Subcutaneous adipose tissue (tissue), 4 donors: ENCODE data around the gene PPIH. TPM values are rescaled to one million over a fixed set of nuclear protein-coding genes. Genes with fewer than 3 reads are reported as not detected.

Experiments
- total RNA-seq, 4 donors: library from RNA; depleted of rRNA; stranded (reverse); fragments of >200 nt; gene quantifications; one replicate each; pipeline ENCODE4 v1.1.0, GENCODE V29; 2016
- TF ChIP-seq, protein P1 (sequence below): fragments of 450-650 bp; IDR thresholded peaks from one replicate; pipeline ENCODE4 v1.5.1; 2016; ENCODE audit warnings: low read depth, mild to moderate bottlenecking, control low read depth, antibody characterized with exemption, moderate library complexity

Gene PPIH
- 10 to 100 TPM; 11.9 to 23.6 (median 20.2) TPM for total RNA-seq

DNA sequence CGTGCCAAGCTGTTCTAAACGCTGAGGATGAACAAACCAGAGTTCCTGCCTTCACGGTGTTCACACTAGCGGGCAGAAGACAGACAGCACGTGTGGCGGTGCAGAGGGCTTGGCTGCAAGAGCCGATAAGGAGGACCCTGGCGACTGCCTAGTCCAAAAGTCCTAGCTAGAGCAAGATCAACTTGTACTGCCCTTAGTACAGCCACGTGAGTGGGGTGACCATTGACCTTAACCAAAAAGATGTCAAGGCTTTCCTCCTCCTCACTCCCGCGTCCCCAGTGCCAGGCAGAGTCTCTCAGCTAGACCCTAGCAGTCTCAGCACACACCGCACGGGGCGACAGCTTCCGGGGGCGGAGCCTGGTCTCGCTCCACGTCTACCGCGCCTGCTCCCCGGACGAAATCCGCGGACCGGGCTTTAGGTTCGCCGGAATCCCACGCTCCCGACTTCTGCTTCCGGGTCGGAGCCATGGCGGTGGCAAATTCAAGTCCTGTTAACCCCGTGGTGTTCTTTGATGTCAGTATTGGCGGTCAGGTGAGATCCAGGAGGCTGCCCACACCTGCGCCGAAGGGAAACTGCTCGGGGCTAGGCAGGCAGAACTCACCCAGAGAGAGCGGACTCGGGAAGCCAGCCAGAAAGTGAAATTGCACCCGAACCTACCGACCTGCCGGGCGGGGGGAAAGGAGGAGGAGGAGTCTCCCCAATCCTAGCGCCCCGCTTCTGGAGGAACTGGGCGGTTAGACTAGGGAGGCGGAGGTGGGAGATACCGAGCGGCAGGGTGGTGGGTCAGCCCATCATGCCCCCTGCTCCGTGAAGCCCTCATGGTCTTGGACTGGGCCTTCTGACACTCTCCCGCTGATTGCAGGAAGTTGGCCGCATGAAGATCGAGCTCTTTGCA lies at the start of gene PPIH:
Gene PPIH, plus strand, starts transcription at position 443 of the 896 bp plus-strand sequence. Its CDS starts 24 bp downstream, at position 467.
- TF ChIP-seq, protein P1, sequence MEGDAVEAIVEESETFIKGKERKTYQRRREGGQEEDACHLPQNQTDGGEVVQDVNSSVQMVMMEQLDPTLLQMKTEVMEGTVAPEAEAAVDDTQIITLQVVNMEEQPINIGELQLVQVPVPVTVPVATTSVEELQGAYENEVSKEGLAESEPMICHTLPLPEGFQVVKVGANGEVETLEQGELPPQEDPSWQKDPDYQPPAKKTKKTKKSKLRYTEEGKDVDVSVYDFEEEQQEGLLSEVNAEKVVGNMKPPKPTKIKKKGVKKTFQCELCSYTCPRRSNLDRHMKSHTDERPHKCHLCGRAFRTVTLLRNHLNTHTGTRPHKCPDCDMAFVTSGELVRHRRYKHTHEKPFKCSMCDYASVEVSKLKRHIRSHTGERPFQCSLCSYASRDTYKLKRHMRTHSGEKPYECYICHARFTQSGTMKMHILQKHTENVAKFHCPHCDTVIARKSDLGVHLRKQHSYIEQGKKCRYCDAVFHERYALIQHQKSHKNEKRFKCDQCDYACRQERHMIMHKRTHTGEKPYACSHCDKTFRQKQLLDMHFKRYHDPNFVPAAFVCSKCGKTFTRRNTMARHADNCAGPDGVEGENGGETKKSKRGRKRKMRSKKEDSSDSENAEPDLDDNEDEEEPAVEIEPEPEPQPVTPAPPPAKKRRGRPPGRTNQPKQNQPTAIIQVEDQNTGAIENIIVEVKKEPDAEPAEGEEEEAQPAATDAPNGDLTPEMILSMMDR, result no peak

DNA sequence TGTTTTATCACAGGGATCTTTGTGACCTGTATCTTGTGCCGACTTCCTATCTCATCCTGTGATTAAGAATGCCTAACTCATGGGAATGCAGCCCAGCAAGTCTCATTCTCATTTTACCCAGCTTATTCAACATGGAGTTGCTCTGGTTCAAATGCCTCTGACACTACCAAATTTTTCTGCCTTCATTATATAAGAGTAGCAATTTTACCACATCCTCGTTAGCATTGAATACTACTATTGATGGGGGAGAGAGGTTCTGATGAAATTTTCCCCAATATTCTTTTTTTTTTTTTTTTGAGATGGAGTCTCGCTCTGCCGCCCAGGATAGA lies 44.5 kb upstream of the PPIH start:
- TF ChIP-seq, protein P1, result no peak

DNA sequence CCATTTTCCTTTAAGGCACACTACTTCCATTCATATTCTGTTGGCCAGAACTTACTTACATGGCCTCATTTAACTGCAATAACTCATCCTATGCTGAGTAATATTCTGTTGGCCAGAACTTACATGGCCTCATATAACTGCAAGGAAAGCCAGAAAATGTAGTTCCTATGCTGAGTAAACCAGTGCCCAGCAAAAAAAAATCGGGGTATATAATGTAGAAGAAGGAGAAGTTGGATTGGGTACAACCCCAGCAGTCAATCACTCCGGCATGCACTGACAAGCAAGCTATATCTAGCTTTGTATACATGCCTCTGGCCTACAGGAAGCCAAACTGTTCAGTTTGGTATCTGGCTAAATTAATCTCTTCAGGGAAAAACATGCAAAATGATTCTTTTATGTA lies 39.4 kb upstream of the PPIH start:
- TF ChIP-seq, protein P1, result no peak

DNA sequence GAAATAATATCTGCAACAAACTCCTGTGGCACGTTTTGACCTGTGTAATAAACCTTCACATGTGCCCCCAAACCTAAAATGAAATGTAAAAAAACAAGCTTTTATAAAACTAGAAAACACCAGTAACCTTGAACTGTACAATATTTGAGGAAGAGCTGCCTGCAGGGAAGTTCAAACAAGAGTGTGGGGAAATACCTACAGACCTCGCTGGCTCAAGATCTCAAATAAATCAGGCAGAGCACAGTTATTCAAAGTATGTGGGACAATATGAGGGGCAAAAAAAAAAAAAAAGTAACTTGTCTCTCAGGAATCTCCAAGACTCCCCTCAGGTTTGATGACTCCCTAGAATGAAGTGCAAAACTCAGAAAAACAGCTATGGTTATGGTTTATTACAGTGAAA lies 37.9 kb upstream of the PPIH start:
- TF ChIP-seq, protein P1, result no peak

DNA sequence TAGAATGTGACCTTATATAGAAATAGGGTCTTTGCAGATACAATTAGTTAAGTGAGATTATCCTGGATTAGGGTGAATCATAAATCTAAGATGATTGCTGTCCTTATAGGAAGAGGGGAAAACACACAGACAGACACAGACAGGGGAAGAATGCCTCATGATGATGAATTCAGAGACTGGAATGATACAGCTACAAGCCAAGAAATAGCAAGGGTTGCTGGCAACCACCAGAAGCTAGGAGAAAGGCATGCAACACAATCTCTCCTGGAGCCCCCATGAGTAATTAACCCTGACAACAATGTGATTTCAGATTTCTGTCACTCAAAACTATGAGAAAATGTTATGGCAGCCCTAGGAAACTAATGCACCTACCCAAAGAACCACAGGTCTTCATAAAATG lies 19.1 kb upstream of the PPIH start:
- TF ChIP-seq, protein P1, result no peak

DNA sequence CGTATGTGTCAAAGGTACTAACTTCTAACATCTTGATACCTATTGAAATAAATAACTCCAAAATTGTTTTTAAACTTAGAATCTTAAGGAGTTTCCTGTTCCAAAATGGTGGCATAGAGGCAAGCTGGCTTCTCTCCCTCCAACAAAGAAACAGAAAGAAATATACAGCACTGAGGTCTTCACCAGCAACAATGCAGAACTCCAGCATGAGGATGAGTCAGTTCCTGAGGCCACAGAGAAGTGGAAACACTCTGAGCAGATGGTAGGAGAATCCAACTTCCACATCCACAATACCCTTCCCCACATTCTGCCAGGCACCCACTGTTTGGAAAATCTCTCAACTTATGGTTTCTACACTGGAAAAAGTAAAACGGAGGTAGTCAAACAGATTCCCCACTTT lies 12.2 kb upstream of the PPIH start:
- TF ChIP-seq, protein P1, result no peak

DNA sequence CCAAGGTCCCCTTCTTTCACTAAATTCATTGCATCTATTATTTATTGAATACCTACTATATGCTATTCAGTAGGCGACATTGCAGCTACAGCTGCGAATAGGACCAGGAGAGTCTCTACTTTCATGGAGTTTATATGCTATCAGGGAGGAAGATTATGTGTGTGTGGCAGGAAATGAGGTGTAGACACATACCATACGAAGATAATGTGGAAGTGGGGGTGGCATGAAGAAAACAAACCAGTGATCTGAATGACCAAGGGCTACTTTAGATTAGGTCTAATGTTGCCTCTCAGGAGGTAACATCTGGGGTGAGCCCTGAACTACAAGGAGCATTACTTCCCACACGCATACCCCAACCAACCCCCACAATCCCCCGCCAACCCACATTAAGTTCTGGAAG lies 1.0 kb upstream of the PPIH start:
- TF ChIP-seq, protein P1, result no peak
